ENCODE measurements around the gene SYT12. TPM values are rescaled to one million over a fixed set of nuclear protein-coding genes. Genes with fewer than 3 reads are reported as not detected.
A peak's percentile ranks its signal among the peaks of the same experiment; 100 is the strongest.
"Not testable (repeated sequence)": the region's sequence is repeated elsewhere in the genome, so short reads cannot be mapped to it uniquely, and the experiment has no call there.

The SYT12 gene, protein sequence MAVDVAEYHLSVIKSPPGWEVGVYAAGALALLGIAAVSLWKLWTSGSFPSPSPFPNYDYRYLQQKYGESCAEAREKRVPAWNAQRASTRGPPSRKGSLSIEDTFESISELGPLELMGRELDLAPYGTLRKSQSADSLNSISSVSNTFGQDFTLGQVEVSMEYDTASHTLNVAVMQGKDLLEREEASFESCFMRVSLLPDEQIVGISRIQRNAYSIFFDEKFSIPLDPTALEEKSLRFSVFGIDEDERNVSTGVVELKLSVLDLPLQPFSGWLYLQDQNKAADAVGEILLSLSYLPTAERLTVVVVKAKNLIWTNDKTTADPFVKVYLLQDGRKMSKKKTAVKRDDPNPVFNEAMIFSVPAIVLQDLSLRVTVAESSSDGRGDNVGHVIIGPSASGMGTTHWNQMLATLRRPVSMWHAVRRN
- total RNA-seq = 2.2 TPM
- long read RNA-seq, partial matches to known transcripts = 0 of 6 reads
- long read RNA-seq, other reads (novel, unspliced or antisense) = 4 of 6 reads

DNA sequence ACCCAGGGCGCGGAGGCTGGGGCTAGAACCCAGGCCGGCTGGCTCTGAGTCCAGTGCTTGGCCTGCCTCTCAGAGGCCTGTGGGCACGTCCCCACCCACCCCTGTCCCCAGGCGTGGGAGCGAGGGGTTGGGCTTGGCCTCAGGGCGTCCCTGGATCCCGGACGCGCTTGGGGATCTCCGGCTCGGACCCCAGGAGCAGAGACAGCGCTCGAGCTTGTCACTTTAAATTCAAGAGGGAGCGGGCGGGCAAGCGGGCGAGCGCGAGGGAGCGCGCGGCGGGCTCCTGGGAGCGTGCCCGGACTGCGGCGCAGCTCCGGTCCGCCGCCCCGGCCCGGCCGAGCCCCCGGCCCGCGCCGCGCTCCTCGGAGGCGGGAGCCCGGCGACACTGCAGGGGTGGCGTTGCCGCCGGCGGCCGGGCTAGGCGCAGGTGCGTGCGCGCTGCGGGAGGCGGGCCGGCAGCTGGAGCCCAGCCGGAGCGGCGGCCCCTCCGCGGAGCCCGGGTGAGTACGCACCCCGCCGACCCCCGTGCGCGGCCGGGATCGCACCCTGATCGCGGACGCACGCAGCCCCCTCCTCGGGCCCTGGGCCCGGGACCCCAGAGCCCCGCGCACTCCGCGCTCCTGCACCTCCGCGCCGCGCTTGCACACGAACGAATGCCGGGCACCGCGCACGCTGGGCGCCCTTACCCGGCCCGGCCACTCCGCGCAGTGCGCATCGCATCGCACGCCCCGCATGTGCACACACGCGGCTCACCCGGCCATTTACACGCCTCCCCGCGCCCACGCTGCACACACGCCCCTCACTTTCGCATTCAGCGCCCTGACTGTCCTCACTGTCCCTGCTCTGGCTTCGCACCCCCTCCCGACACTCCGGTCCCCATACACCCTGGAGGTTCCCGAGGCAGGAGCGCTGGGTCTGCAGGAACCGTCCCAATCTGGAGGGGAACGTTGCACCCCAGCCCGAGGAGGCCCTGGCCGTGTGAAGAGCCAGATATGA lies at the start of gene SYT12:
Gene SYT12, plus strand, starts transcription at position 174 of the 996 bp plus-strand sequence. CDS start 7,011 bp downstream, outside the sequence.
- intact Hi-C loops (cut with DNase I) = no loop called here
- DNase-seq (ENCODE audit: low spot score) = no peak

GRCh38 chr11:66973956-66974580 lies 48.9 kb upstream of the SYT12 start:
- DNase-seq (ENCODE audit: low spot score) = no peak
- intact Hi-C loops (cut with DNase I) = no loop called here

DNA sequence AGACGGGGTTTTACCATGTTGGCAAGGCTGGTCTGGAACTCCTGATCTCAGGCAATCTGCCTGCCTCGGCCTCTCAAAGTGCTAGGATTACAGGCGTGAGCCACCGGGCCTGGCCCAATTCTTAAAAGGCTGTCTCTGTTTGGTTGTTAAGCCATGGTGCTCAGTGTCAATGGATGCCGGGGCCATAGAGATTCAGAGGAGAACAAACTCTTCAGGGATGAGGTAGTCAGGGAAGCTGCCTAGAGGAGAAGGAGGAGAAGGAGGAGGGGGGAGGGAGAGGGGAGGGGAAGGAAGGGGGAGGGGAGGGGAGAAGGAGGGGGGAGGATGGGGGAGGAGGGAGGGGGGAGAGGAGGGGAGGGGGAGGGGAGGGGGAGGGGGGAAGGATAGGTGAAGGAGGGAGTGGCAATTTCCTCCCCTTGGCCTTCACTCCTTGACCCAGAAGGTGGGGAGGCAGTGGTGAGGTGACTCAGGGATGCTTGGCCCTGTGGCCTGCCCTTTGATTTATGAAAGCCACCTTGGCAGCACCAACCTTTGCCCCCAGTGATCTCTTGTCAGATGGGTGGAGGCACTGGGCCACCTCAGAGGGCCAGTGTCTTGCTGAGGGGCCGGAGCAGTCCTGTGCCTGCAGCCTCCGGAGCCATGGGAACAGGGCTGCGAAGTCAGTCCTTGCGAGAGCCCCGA lies 48.1 kb upstream of the SYT12 start, which contains the start of gene C11orf86:
Gene C11orf86, plus strand, starts transcription at position 581 of the 681 bp plus-strand sequence. Its CDS starts 59 bp downstream, at position 640.
- intact Hi-C loops (cut with DNase I) = no loop called here
- DNase-seq (ENCODE audit: low spot score) = no peak

DNA sequence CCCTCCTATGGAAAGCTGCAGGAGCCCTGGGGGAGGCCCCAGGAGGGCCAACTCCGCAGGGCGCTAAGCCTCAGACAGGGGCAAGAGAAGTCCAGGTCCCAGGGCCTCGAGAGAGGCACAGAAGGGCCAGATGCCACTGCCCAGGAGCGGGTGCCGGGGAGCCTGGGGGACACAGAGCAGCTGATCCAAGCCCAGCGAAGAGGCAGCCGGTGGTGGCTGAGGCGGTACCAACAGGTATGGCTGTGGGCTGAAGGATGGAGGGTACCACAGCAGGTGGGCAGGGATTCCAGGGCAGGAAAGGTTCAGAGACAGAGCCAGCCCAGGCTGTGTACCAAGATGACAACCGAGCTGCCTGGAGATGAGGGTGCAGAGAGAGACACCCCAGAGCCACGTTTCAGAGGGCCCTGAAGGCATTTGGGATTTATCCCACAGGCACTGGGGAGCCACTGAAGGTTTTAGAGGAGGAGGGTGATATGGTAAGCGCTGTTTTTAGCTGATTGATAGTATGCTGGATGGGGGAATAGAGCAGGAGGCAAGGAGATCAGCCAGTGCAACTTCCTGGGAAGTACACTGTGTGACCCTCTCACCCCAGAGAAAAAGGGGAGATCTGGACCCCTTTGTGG lies 47.4 kb upstream of the SYT12 start:
- DNase-seq (ENCODE audit: low spot score) = no peak

GRCh38 chr11:66976028-66976467 lies 46.9 kb upstream of the SYT12 start:
- intact Hi-C loops (cut with DNase I) = no loop called here
- no peak for DNase-seq (ENCODE audit: low spot score)

More for the DNA sequence above, 47.4 kb upstream of the SYT12 start:
- intact Hi-C loops (cut with DNase I) = no loop called here

GRCh38 chr11:66976925-66977324 lies 46.0 kb upstream of the SYT12 start:
- no peak for DNase-seq (ENCODE audit: low spot score)
- intact Hi-C loops (cut with DNase I) = no loop called here

DNA sequence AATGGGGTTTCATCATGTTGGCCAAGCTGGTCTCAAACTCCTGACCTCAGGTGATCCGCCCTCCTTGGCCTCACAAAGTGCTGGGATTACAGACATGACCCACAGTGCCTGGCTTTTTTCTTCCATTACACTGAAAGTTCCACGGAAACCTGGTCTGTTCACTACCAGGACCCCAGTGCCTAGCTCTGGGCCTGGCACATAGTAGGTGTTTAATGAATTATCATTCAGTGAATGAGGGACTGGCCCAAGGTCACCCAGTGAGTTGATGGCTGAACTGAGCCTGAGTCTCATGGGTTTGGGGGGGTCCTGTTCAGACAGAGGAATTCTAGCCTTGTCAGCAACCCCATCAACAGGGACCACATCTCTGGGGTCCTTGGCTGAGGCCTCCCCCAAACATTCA lies 44.7 kb upstream of the SYT12 start:
- intact Hi-C loops (cut with DNase I) = no loop called here
- no peak for DNase-seq (ENCODE audit: low spot score)

DNA sequence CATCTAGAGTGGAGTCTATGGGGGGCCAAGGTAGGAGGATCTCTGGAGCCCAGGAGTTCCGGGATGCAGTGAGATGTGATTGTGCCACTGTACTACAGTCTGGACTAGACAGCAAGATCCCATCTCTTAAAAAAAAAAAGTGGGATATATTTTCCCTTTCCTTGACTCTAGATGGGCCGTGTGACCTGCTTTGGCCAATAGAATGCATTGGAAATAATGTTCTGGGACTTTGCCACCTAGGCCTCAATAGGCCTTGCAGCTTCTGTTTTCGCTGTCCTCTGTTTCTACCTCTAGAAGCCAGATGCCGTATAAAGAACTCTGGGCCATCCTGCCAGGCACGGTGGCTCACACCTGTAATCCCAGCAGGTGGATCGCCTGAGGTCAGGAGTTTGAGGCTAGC lies 44.2 kb upstream of the SYT12 start:
- intact Hi-C loops (cut with DNase I) = no loop called here
- DNase-seq (ENCODE audit: low spot score) = no peak

GRCh38 chr11:66979336-66979980 lies 43.5 kb upstream of the SYT12 start:
- no peak for DNase-seq (ENCODE audit: low spot score)
- intact Hi-C loops (cut with DNase I) = no loop called here

- intact Hi-C loops (cut with DNase I) = no loop called here
- DNase-seq (ENCODE audit: low spot score) = peak; percentile 91
Observed at GRCh38 chr11:66981976-66982578, 40.9 kb upstream of the SYT12 start.

GRCh38 chr11:66983275-66983924 lies 39.5 kb upstream of the SYT12 start:
- intact Hi-C loops (cut with DNase I) = no loop called here
- no peak for DNase-seq (ENCODE audit: low spot score)

DNA sequence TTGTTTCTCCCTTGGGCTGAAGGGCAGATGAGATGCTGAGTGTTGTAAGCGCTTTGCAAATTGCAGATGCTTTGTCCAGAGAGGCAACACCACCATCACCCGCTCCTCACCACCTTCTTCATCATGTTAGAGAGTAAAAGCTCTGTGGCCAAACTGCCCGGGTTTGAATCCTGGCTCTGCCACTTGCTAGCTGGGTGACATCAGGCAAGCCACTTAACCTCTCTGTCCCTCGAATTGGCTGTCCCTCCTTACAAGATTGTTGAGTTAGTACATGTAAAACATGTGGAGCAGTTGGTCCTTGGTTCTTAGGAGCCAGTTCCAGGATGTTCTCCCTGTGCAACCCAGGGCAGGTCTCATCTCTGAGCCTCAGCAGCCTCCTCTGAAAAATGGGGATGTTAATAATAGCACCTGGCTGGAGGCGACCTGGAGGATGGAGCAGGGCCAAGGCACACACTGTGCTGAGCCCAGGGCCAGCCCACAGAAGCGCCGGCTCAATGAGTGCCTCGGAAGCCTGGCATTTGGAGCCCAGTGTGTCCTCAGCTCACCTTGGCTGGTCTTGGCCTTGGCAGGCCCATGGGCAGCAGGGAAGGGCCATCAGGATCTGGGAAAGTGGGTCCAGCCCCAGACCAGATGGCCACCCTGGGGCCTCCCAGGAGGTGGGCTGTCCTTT lies 37.3 kb upstream of the SYT12 start:
- DNase-seq (ENCODE audit: low spot score) = no peak
- intact Hi-C loops (cut with DNase I) = no loop called here

- intact Hi-C loops (cut with DNase I) = no loop called here
- DNase-seq (ENCODE audit: low spot score) = no peak
Observed at GRCh38 chr11:66986178-66986545, 36.8 kb upstream of the SYT12 start.

DNA sequence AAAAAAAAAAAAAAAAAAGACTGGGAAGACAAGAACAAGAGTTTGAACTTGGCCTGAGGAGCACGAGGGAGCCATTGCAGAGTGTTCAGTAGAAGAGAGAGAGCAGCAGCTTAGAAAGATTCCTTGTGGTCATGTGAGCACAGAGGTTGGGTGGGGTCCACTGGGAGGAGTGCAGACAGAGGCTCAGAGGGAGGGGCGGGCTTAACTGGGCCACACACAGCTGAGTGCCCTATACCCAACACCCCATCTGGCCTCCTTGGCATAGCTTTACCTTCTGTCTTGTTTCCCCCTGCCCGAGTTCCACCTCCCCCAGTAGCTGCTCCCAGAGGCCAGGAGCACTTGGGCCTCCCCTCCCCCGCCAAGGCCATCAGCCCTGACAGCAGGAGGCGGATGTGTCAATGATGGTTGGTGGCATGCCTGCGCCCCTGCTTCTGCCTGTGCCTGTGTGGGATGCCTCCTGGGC lies 35.7 kb upstream of the SYT12 start:
- DNase-seq (ENCODE audit: low spot score) = no peak
- intact Hi-C loops (cut with DNase I) = no loop called here

DNA sequence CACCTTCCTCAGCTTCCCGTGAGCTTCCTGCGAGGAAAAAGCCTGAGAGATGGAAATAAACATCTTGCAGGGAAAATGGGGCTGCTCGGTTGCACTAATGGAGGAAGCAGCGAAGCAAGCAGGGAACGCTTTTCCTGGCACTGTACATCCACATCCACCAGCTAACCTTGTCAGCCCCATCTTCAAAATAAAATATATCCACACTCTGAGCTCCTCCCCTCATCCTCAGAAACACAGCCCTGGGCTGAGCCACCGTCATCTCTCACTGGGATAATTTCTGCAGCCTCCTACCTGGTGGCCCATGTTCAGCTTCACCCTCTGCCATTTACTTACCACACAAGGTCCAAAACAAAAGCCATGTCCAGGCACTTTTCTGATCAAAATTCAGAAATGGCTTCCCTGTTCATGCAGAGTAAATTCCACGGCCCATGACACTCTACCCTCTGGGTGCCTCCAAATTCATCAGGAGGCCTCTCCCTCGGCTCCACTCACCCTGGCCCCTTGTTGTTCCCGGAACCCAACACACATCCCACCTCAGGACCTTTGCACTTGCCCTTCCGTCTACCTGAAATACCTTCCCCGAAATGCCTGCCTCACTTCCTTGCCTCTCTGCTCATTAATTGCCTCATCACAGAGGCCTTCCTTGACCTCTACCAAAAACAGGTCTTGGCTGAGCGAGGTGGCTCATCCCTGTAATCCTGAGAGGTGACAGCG lies 34.9 kb upstream of the SYT12 start:
- intact Hi-C loops (cut with DNase I) = no loop called here
- DNase-seq (ENCODE audit: low spot score) = no peak

- DNase-seq (ENCODE audit: low spot score); intact Hi-C loops (cut with DNase I): not testable (repeated sequence)
Observed at GRCh38 chr11:66988741-66989140, 34.2 kb upstream of the SYT12 start.

Measured in cardiac septum (tissue), 1 donor.